Measurements from ENCODE around the gene FAM133A.

DNA sequence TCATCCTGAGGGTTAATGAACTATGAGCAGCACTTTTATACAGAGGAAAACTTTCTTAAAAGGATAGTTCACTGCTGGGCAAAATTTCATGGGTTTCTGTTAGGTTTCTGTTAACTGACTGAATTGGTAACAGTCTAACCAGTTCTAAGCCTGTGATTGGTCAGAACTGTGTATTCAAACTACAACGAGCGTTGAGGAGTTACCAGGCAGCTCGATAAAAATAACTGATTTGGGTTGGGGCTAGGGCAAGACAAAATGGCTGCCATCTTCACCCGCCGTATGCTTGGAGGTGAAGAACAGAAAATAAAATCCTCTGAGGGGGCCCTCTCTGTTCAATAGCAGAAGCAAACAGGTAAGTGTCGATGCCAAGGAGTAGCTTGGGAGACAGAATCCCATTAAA, 22.0 kb downstream of the FAM133A start:
- no peak for TF ChIP-seq CTCF (conservative IDR thresholded peaks at IDR 0.05; ENCODE audit: low read depth, low read length)
- no peak for TF ChIP-seq EZH2 (IDR thresholded peaks at IDR 0.05; ENCODE audit: low read length, unreplicated experiment)
